GM18519 (cell line): ENCODE results near the gene FAM156B.
"Not testable (repeated sequence)": the region's sequence is repeated elsewhere in the genome, so short reads cannot be mapped to it uniquely, and the experiment has no call there.

Experiments
- ATAC-seq: cut with Tn5 transposase; IDR thresholded peaks from one replicate; pipeline ENCODE4 v1.9.1; 2021; ENCODE audit warnings: mild to moderate bottlenecking, moderate library complexity; ENCODE audit not compliant: unreplicated experiment, low FRiP score

Gene FAM156B

DNA sequence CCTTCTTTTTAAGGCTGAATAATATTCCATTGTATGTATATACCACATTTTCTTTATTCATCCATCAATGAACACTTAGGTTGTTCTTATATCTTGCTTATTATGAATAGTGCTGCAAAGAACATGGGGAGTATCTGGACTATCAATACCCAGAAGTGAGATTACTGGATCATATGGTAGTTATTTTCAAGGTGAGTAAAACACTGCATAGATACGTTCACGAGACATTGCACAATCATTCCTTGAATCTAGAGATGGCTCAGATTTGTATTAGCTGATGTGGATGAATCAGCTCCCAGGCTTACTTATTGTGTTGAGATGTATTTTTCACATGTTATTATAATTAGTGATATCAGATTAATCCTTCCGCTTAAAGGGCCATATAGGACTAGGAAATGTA is 17.6 kb downstream of the FAM156B start:
- ATAC-seq, result not testable (repeated sequence)

DNA sequence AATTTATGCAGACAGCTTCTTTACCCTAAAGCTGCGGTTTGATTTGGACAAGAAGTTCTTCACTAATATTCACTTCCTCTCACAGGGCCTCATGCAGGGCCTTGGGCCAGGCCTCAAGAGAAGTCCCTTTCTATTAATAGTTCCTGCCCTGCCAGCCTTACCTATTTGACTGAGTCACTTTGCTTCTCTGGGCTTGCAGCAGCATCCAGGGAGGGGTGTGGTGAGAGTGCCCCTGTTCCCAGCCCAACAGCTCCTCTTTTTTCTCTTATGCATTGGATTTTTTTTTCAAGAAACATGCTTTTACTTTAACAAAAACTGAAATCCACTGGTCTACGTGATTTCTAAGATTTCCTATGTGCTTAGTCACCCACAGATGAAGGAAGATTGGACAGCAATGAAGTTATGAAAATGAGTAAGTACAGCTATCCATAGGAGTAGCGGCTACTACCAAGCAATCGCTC is 26.7 kb downstream of the FAM156B start:
- ATAC-seq, result peak; percentile 39

DNA sequence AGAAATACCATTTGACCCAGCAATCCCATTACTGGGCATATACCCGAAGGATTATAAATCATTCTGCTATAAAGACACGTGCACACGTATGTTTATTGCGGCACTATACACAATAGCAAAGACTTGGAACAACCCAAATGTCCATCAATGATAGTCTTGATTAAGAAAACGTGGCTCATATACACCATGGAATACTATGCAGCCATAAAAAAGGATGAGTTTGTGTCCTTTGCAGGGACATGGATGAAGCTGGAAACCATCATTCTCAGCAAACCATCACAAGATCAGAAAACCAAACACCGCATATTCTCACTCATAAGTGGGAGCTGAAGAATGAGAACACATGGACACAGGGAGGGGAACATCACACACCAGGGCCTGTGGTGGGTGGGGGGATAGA is 33.1 kb downstream of the FAM156B start:
- not testable (repeated sequence) for ATAC-seq

DNA sequence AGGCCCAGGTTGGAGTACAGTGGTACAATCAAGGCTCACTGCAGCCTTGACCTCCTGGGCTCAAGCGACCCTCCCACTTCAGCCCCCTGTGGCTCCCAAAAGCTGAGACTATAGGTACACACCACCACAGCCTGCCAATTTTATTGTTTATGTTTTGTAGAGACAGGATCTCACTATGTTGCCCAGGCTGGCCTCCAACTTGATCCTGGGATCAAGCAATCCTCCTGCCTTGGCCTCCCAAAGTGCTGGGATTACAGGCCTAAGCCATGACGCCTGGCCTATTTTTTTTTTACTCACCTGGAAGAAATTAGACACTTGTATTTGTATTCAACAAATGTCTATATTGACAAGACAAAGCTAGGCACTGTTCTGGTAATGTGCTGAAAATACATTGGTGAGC is 36.1 kb downstream of the FAM156B start:
- no peak for ATAC-seq

DNA sequence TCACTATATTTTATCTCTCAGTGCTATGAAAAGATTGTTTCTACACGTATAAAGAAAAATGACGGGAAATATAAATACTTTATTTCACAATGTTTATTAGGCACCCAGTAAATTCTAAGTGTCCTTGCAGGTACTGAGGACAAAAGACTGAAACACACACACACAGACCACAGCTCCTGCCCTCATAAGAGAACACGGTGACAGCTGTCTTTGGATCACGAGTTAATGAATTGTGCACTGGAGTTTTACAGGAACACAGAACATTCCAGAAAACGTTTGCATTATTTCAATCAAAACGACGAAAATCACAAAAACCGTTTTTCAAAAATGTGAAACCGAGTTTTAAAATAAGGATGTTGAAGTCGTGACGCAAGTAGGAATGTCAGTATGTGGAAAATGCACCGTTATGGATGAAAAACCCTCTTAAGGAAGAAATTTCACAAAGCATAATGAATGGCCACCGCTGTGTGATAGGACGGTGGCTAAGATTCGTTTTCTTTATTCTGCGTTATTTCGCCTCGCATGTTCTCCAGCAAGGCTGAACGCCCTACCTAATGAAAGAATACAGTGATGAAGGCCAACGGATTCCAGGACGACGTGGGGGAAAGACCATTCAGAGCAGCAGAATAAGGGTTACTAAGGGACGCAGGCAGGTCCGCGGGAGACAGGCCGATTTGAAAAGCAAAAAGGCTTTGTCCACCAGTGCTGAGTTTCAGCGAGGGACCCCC is 37.0 kb downstream of the FAM156B start:
- peak; percentile 18 for ATAC-seq

DNA sequence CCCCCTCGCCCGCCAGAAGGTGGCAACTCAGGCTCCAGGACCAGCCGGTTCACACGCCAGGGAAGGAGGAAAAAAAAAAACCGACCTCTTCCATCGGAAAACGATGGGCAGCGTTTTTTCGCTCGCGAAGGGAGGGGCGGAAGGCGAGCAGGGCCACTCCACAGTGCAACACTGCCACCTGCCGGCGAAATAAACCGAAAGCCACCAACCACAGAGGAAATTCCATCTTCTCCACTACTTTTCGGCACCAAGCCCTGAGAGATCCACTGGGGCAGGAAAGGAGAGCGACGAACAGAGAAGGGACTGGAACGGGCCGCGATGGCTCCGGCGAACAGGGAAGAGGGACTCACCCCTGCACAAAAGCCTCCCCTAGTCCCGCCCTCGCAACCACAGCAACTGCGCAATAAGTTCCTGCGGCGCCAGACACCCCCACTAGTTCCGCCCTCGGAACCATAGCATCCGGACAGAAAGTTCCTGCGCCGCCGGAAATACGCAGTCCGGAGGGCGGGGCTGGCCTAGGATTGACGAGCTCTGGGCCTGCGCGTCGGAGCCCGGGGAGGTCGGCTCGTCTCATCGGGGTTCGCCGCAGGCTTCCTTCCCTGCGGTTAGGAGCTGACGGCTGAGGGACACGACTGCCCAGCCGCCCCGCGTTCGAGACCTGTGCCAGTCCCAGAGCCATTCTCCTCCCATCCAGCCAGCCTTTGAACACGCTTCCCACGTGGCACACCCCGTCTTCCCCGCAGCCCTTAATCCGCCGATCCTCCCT is 37.8 kb downstream of the FAM156B start:
- peak; percentile 80 for ATAC-seq

DNA sequence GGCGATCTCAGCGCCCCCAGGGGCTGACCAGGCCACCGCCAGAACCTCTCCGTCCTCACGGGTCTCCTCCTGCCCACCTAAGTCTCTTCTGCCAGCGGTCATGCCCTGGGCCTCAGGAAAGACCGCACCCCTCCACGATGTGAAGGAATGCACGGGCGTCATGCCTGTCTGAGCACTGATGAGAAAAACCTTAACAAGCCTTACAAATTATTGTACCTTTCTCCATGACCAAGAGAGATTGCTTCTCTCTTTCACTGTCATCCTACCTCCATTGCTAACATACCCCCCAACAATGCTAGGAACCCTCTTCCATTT is 38.3 kb downstream of the FAM156B start:
- ATAC-seq, result not testable (repeated sequence)

DNA sequence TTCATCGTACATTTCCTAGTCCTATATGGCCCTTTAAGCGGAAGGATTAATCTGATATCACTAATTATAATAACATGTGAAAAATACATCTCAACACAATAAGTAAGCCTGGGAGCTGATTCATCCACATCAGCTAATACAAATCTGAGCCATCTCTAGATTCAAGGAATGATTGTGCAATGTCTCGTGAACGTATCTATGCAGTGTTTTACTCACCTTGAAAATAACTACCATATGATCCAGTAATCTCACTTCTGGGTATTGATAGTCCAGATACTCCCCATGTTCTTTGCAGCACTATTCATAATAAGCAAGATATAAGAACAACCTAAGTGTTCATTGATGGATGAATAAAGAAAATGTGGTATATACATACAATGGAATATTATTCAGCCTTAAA is 43.6 kb downstream of the FAM156B start:
- not testable (repeated sequence) for ATAC-seq

DNA sequence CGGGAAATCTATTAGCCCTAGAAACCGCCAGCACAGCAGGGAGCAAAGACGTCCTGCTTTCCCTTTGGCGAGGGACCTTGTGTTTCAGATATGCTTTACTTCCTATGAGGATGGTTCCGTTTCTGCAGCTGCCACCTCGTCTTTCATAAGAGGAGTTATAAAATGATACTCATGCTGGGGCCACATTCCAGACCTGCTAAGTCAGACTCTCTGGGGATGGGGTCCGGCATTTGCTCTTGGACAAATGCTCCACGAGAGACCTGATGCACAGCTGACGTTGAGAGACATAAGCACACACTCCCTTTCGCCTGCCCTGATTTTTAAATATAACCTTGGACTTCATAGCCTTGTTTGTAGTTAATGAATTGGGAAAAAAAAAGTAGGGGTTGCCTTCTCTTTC is 44.6 kb downstream of the FAM156B start:
- ATAC-seq, result not testable (repeated sequence)

DNA sequence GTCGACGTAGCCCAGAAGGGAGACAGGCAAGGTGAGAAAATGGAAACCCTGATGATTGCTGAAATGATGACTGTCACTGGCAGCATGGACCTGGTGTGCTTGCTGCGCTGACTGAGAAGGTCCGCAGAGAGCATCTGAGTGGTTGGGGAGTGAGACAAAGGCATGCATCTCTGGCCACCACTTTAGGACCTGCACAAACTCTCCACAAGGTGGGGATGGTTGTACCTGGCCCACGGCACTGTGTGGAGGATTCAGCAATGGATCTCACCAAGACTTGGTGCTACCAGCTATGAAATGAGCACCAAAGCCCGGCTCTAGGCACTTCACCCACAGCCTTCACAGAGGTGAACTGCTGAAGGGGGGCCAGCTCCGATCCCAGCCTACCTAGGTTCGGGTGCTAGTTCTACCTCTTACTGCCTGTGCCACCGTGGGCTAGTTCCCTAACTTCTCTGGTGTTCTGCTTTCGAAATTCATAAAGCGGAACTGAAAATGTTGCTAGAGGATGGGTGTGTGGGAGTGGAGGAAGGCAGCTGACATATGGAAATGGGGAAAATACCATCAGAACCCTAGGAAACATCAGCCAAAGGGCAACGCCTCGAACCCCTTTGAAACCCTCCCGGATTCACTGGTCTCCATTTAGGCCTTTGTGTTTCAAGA is 48.8 kb downstream of the FAM156B start:
- not testable (repeated sequence) for ATAC-seq

DNA sequence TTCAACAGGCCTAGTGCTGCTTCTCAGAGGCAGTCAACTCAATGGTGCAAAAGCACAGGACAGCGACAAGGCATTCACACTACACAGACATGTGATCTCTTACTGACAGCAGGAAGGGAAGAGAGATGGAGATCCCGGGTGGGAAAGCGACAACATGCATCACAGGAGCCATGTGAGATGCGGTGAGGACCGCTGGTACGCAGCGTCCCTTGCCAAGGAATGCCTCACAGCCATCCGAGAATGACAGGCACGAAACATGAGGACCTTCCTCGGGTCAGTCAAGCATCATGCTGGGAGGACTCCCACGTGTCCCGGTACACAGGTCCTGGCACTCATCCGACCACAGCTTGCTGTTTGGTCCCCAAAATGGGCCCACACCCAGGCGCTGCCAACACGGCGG is 50.4 kb downstream of the FAM156B start:
- not testable (repeated sequence) for ATAC-seq

DNA sequence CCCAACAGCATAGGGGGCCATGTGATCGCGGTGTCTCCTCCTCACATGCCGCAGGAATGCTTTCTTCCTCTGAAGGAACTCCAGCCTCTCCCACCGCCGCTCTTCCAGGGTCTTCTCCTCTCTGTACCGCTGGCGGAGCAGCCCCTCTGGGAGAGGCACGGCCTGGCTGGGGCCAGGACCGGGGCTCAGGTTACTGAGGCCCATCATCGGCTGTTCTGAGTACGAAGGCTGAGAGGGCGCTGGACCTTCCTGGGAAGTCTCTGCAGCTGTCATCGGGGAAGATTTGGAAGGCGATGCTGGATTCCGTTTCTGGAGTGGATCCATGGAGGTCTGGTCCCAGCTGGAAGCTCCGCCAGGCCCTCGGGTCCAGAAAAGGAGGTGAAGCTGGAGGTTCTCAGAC is 51.1 kb downstream of the FAM156B start:
- not testable (repeated sequence) for ATAC-seq

DNA sequence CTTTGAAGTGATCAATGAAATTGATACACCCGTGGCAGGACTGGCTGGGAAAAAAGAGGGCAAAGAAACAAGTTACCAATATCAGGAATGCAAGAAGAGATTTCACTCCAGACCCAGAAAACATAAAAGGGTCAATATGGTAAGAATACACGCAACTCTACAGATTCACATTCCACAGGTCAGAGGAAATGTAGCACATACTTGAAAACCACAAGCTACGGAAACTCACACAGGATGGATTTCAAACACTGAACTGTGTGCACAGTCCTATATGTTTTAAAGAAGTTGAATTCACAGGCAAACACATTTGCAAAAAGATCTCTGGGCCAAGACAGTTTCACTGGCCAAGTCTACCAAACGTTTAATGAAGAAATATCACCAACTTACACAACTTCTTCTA is 52.2 kb downstream of the FAM156B start:
- not testable (repeated sequence) for ATAC-seq

DNA sequence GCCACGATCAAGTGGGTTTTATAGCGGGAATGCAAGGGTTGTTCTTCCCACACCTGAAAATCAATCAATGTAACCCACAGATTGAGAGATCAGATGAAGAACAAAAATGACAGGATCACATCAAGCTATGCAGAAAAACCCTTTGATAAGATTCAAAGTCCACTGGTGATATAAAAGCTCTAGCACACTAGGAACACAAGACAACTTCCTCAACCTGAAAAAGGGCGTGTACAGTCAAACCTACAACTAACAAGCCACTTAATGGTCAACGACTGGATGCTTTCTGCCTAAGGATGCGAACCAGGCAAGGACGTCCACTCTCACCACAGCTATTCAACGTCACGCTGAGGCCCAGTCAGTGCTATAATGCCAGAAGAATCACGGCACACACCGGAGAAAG is 52.8 kb downstream of the FAM156B start:
- ATAC-seq, result not testable (repeated sequence)
